ENCODE data around the gene GPBAR1.

The GPBAR1 gene

DNA sequence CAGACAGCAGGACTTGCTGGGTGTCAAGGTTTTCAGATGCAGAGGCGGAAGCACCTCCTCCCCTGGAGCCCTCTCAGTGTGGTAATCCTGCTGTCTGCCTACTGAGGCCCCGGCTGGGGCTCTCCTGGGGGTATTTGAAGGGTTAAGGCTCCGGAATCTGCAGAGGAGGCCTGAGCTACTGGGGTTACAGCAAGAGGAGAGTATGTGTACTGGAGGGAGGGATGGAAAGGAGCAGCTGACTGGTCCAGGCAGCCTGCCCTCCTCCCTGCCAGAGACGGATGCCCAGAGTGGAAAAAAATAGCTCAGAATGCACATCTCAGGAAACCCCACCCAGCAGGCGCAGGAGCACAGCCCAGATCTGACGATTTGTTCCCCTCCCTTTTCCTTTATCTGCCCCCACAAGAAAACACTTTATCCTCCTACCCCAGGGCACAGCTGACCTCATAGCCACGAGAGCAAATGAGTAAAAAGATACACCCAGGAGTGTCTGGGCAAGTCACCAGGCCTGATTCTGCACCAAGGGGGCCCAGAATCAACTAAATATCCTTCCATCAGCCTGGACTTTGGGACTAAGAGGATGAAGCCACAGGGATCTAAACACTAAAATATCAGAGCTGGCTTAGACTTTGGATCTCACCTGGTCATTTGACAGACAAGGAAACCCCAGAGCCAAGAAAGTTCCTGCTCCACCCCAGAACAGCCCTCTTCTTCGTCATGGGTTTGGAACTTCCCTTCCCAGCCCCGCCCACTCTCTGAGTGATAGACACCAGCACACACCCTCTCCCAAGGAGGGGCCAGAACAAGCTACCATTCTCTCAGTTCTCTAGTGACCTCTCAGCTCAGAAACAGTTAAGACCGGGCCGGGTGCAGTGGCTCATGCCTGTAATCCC is 26.0 kb downstream of the GPBAR1 start:
- peak; percentile 90 for DNase-seq

GRCh38 chr2:218289639-218290315 is 29.0 kb downstream of the GPBAR1 start:
- no peak for DNase-seq

GRCh38 chr2:218290316-218291261 is 29.8 kb downstream of the GPBAR1 start:
- no peak for DNase-seq

- no peak for DNase-seq
Measured at GRCh38 chr2:218291318-218292047, 30.7 kb downstream of the GPBAR1 start.

GRCh38 chr2:218292048-218293014 is 31.5 kb downstream of the GPBAR1 start, which contains the start of gene TMBIM1:
TSS of gene TMBIM1 (minus strand) at chr2:218292503. CDS start at chr2:218282141, 10,362 bp downstream.
- peak; percentile 88 for DNase-seq

DNA sequence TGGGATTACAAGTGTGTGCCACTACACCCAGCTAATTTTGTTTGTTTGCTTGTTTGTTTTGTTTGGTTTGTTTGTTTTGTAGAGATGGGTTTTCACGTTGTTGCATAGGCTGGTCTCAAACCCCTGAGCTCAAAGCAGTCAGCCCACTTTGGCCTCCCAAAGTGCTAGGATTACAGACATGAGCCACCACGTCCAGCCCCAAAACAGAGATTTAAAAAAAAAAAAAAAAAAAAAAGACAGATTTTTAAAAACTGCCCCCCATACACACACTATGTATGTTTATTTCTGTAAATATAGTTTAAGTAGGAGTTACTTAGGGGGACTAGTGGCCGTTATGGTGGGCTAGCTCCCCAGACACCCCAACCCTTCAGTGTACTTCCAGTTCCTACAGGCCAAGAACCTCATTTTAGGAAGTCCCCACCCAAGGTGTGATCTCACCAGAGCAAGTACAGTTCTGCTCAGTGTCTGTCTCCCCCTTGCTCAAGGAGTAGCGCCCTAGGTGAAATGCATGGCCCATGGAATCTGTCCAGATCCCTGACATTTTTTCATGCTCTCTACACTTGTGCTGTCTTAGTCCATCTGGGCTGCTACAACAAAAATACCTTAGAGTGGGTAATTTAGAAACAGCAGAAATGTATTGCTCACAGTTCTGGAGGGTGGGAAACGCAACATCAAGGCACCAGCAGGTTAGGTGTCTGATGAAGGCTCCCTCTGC is 33.1 kb downstream of the GPBAR1 start:
- no peak for DNase-seq

DNA sequence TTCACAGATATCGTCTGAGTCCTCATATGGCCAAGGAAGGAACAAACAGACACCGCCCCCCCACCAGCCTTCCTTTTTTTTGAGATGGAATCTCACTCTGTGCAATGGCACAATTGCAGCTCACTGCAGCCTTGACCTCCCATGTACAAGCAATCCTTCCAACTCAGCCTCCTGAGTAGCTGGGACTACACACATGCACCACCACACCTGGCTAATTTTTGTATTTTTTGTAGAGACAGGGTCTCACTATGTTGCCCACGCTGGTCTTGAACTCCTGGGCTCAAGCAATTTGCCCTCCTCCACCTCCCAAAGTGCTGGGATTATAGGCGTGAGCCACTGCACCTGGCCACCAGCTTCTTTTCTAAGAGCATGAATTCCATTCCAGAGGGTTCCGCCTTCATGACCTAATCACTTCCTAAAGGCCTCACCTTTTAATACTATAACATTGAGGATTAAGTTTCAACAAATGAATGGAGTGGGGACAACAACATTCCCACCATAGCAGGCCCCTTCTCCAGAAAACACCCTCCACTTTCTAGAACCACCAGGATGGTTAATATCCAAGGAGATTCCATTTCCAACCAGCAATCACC is 33.7 kb downstream of the GPBAR1 start:
- DNase-seq: no peak

- DNase-seq: no peak
Measured at GRCh38 chr2:218295029-218295428, 34.2 kb downstream of the GPBAR1 start.

- no peak for DNase-seq
Measured at GRCh38 chr2:218296200-218296599, 35.4 kb downstream of the GPBAR1 start.

DNA sequence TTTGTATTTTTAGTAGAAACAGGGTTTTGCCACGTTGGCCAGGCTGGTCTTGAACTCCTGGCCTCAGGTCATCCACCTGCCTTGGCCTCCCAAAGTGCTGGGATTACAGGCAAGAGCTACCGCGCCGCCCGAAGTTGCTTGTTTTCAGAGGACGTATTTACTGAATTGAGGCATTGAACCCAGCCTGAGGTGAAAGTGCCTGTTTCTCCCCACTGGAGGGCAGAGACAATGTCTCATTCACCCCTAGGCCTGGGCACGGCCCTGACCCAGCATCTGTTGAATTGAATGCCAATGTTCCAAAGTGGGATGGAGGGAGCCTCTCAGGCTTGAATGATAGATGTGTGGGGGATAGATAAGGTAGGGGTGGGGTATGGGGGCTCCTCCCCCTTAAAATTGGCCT is 36.0 kb downstream of the GPBAR1 start:
- DNase-seq: no peak

DNA sequence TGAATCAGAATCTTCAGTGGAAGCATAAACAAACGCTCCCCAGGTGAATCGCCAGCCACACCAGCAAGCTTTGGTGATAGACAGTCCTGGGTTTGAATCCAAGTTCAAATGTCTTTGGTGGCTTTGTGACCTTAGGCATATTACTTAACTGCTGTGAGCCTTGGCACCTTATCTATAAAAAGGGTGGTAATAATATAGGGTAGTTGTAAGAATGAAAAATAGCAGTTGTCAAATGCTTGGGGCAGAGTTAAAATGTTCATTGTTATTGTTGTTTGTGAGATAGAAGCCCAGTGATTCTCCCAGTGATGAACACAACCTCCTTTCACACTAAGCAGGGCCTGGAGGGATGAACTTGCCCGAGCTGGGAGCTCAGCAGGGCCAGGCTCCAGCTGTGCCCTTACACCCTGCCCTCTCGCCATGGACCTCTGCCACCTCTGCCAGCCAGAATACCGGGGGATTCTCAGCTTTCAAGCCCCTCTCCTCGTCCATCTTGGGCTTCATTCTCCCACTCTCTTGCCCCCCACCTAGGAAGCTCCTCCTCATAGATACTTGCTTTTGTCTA is 37.6 kb downstream of the GPBAR1 start:
- DNase-seq: no peak

DNA sequence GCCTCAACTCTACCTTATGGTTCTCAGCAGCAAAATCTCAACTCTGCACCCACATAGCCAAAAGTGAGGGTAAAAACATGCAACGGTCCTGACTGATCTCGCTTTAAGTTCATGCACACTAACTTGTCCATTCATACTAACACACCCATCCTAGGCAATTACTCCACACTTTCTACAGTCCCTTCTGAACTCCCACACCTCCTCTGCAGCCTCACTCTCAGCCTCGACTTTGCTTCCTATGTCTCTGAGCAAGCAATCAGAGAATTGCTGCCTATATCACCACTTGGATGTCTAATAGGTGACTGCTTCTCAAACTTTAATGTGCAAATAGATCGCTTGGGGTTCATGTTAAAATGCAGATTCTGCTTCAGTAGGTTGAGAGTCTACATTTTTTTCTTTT is 39.3 kb downstream of the GPBAR1 start:
- no peak for DNase-seq

GRCh38 chr2:218301176-218301819 is 40.5 kb downstream of the GPBAR1 start:
- peak; percentile 89 for DNase-seq

DNA sequence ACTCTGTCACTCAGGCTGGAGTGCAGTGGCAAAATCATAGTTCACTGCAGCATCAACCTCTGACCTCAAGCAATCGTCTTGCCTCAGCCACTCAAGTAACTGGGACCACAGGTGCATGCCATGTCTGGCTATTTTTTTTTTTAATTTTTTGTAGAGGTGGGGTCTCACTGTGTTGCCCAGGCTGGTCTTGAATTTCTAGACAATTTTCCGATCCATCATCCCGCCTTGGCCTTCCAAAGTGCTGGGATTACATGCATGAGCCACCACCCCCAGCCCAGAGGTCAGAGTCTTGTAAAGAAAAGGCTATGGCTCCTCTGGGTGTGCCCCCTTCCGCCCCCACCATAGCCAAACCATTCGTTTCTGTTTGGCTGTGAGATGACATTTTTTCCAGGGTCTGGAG is 44.6 kb downstream of the GPBAR1 start:
- DNase-seq: no peak

GRCh38 chr2:218306184-218306920 is 45.5 kb downstream of the GPBAR1 start:
- no peak for DNase-seq

GRCh38 chr2:218307415-218308090 is 46.7 kb downstream of the GPBAR1 start:
- DNase-seq: no peak

- DNase-seq: no peak
Measured at GRCh38 chr2:218310853-218311540, 50.2 kb downstream of the GPBAR1 start.
